ENCODE measurements around the gene CFAP126.
"Not testable (repeated sequence)": the region's sequence is repeated elsewhere in the genome, so short reads cannot be mapped to it uniquely, and the experiment has no call there.

The CFAP126 gene

GRCh38 chr1:161379071-161379470, 11.4 kb upstream of the CFAP126 start:
- no peak for DNase-seq

- DNase-seq = no peak
Measured at GRCh38 chr1:161378014-161378413, 10.3 kb upstream of the CFAP126 start.

- no peak for DNase-seq
Measured at GRCh38 chr1:161374373-161374772, 6.7 kb upstream of the CFAP126 start.

- DNase-seq = no peak
Measured at GRCh38 chr1:161373442-161373841, 5.8 kb upstream of the CFAP126 start.

GRCh38 chr1:161365207-161365606, 2.5 kb downstream of the CFAP126 start:
- no peak for DNase-seq

- DNase-seq = no peak
Measured at GRCh38 chr1:161364332-161364731, 3.3 kb downstream of the CFAP126 start.

- DNase-seq = no peak
Measured at GRCh38 chr1:161359291-161359690, 8.4 kb downstream of the CFAP126 start.

- DNase-seq = no peak
Measured at GRCh38 chr1:161357073-161357472, 10.6 kb downstream of the CFAP126 start.

- DNase-seq = no peak
Measured at GRCh38 chr1:161351482-161351881, 16.2 kb downstream of the CFAP126 start.

GRCh38 chr1:161350671-161351070, 17.0 kb downstream of the CFAP126 start:
- no peak for DNase-seq

- DNase-seq = no peak
Measured at GRCh38 chr1:161342821-161343220, 24.9 kb downstream of the CFAP126 start.

GRCh38 chr1:161342177-161342576, 25.5 kb downstream of the CFAP126 start:
- DNase-seq = no peak

GRCh38 chr1:161335796-161336195, 31.9 kb downstream of the CFAP126 start:
- no peak for DNase-seq

- DNase-seq = no peak
Measured at GRCh38 chr1:161333166-161333565, 34.5 kb downstream of the CFAP126 start.

- DNase-seq = no peak
Measured at GRCh38 chr1:161330346-161330745, 37.3 kb downstream of the CFAP126 start.

- DNase-seq = no peak
Measured at GRCh38 chr1:161324020-161324419, 43.7 kb downstream of the CFAP126 start.

- not testable (repeated sequence) for DNase-seq
Measured at GRCh38 chr1:161315841-161316674, 51.6 kb downstream of the CFAP126 start.

All from NCI-H510A (cell line).